MM.1S (cell line): ENCODE results near the gene LIMS2.

Experiments
- DNase-seq: peaks from one replicate; pipeline ENCODE4 v3.0.0-alpha.2; 2015
- H2AFZ ChIP-seq: fragments of 300-600 bp; sonication (generic); 2 replicates; pipeline ENCODE4 v1.6.0; 2016; ENCODE audit warnings: antibody characterized with exemption, low read length
- H3F3A ChIP-seq: fragments of 300-600 bp; sonication (generic); 2 replicates; pipeline ENCODE4 v1.6.1; 2016; ENCODE audit warnings: mild to moderate bottlenecking, antibody characterized with exemption, low read length, moderate library complexity, mixed read lengths; ENCODE audit not compliant: insufficient read depth
- H3K27ac ChIP-seq: fragments of 300-600 bp; sonication (generic); 2 replicates; pipeline ENCODE4 v1.5.1; 2016; ENCODE audit warnings: mild to moderate bottlenecking, low read length
- H3K27me3 ChIP-seq: fragments of 300-600 bp; sonication (generic); replicated peaks from 2 replicates; pipeline ENCODE4 v1.6.0; 2016; ENCODE audit warnings: low read length; ENCODE audit not compliant: insufficient read depth
- H3K36me3 ChIP-seq: fragments of 300-600 bp; sonication (generic); replicated peaks from 2 replicates; pipeline ENCODE4 v1.6.1; 2016; ENCODE audit warnings: mild to moderate bottlenecking, low read length, mixed read lengths; ENCODE audit not compliant: insufficient read depth
- H3K4me1 ChIP-seq: fragments of 300-600 bp; sonication (generic); 2 replicates; pipeline ENCODE4 v1.6.1; 2016; ENCODE audit warnings: low read length, mixed read lengths
- H3K4me2 ChIP-seq: fragments of 300-600 bp; sonication (generic); 2 replicates; pipeline ENCODE4 v1.6.0; 2016; ENCODE audit warnings: low read depth, low read length
- H3K4me3 ChIP-seq: fragments of 300-600 bp; sonication (generic); 2 replicates; pipeline ENCODE4 v1.5.1; 2016; ENCODE audit warnings: low read length, mixed read lengths
- H3K79me2 ChIP-seq: fragments of 300-600 bp; sonication (generic); 2 replicates; pipeline ENCODE4 v1.6.1; 2016; ENCODE audit warnings: mixed run types, low read length, mixed read lengths
- H3K9ac ChIP-seq: fragments of 300-600 bp; sonication (generic); 2 replicates; pipeline ENCODE4 v1.6.1; 2016; ENCODE audit warnings: low read length, mixed read lengths
- H3K9me2 ChIP-seq: fragments of 300-600 bp; sonication (generic); replicated peaks from 2 replicates; pipeline ENCODE4 v1.6.1; 2016; ENCODE audit warnings: mild to moderate bottlenecking, low read length, mixed read lengths; ENCODE audit not compliant: insufficient read depth
- H3K9me3 ChIP-seq: fragments of 300-600 bp; sonication (generic); replicated peaks from 2 replicates; pipeline ENCODE4 v1.6.1; 2016; ENCODE audit warnings: mild to moderate bottlenecking, low read length, mixed read lengths; ENCODE audit not compliant: insufficient read depth
- H4K20me1 ChIP-seq: fragments of 300-600 bp; sonication (generic); 2 replicates; pipeline ENCODE4 v1.6.1; 2016; ENCODE audit warnings: mild to moderate bottlenecking, low read length, moderate library complexity, mixed read lengths; ENCODE audit not compliant: insufficient read depth
- CTCF ChIP-seq: fragments of 300-600 bp; sonication (generic); IDR thresholded peaks from 2 replicates; pipeline ENCODE4 v1.5.1; 2016; ENCODE audit warnings: antibody characterized with exemption, low read length, mixed read lengths
- EZH2 ChIP-seq: fragments of 300-600 bp; sonication (generic); optimal IDR thresholded peaks from 2 replicates; pipeline ENCODE3; 2017; ENCODE audit warnings: low read depth, mild to moderate bottlenecking, antibody characterized with exemption, low read length, mixed read lengths
- EZH2phosphoT487 ChIP-seq: fragments of 300-600 bp; sonication (generic); IDR thresholded peaks from 2 replicates; pipeline ENCODE4 v1.6.1; 2018; ENCODE audit warnings: antibody characterized with exemption, low read length

LIMS2 gene

GRCh38 chr2:127721311-127721977 lies 46.1 kb upstream of the LIMS2 start:
- no peak overlapping the region for H3K9ac ChIP-seq
- H4K20me1 ChIP-seq, result no peaks in the 10 kb centered on the region
- no peak overlapping the region for H3K4me2 ChIP-seq
- H3K4me1 ChIP-seq, result no peaks in the 10 kb centered on the region
- H2AFZ ChIP-seq, result no peak overlapping the region
- peaks cover 7% of the 10 kb centered on the region; the same call in 1 of the 2 replicates for H3K36me3 ChIP-seq
- no peak for DNase-seq
- H3F3A ChIP-seq, result no peaks in the 10 kb centered on the region
- H3K9me3 ChIP-seq, result no peaks in the 10 kb centered on the region
- H3K27ac ChIP-seq, result no peak overlapping the region
- no peaks in the 10 kb centered on the region for H3K9me2 ChIP-seq
- H3K27me3 ChIP-seq, result no peaks in the 10 kb centered on the region
- no peaks in the 10 kb centered on the region for H3K79me2 ChIP-seq
- TF ChIP-seq CTCF (no peak), EZH2 (no peak), EZH2phosphoT487 (no peak)
- no peak overlapping the region for H3K4me3 ChIP-seq

GRCh38 chr2:127719301-127720218 lies 44.2 kb upstream of the LIMS2 start:
- H3K9me2 ChIP-seq, result no peaks in the 10 kb centered on the region
- no peaks in the 10 kb centered on the region for H4K20me1 ChIP-seq
- H3K27me3 ChIP-seq, result no peaks in the 10 kb centered on the region
- H3K4me1 ChIP-seq, result no peaks in the 10 kb centered on the region
- no peak overlapping the region for H2AFZ ChIP-seq
- H3K79me2 ChIP-seq, result no peaks in the 10 kb centered on the region
- no peaks in the 10 kb centered on the region for H3K9me3 ChIP-seq
- no peak overlapping the region for H3K4me3 ChIP-seq
- no peak overlapping the region for H3K4me2 ChIP-seq
- TF ChIP-seq EZH2, result no peak
- no peak for TF ChIP-seq CTCF
- TF ChIP-seq EZH2phosphoT487, result no peak
- H3K9ac ChIP-seq, result no peak overlapping the region
- no peak for DNase-seq
- peaks cover 7% of the 10 kb centered on the region; the same call in 1 of the 2 replicates for H3K36me3 ChIP-seq
- no peaks in the 10 kb centered on the region for H3F3A ChIP-seq
- H3K27ac ChIP-seq, result no peak overlapping the region

- H3K9ac ChIP-seq, result no peak overlapping the region
- peaks cover 7% of the 10 kb centered on the region; the same call in 1 of the 2 replicates for H3K36me3 ChIP-seq
- H2AFZ ChIP-seq, result no peak overlapping the region
Measured at GRCh38 chr2:127718271-127718670, 42.9 kb upstream of the LIMS2 start.

More at GRCh38 chr2:127718271-127718670, 42.9 kb upstream of the LIMS2 start:
- Histone ChIP-seq H3K4me1 (no peaks in the 10 kb centered on the region), H4K20me1 (no peaks in the 10 kb centered on the region), H3K9me2 (no peaks in the 10 kb centered on the region), H3K27ac (no peak overlapping the region), H3F3A (no peaks in the 10 kb centered on the region), H3K79me2 (no peaks in the 10 kb centered on the region), H3K27me3 (no peaks in the 10 kb centered on the region), H3K4me2 (no peak overlapping the region), H3K4me3 (no peak overlapping the region), H3K9me3 (no peaks in the 10 kb centered on the region)
- no peak for DNase-seq
- TF ChIP-seq CTCF, result no peak
- TF ChIP-seq EZH2phosphoT487, result no peak
- TF ChIP-seq EZH2, result no peak
